GM12864 (cell line): ENCODE measurements around the gene BRD1.

Experiments used
- DNase-seq: peaks from one replicate; pipeline ENCODE4 v3.0.0-alpha.2; 2011; ENCODE audit warnings: low read depth
- H3K4me3 ChIP-seq: 2 replicates; pipeline ENCODE4 v1.5.1; 2011; ENCODE audit warnings: mild to moderate bottlenecking, low read depth, low read length, control low read depth
- CTCF ChIP-seq: IDR thresholded peaks from 2 replicates; pipeline ENCODE4 v1.5.1; 2011; ENCODE audit warnings: low read depth, mild to moderate bottlenecking, moderate library complexity, low read length, control low read depth, inconsistent platforms; ENCODE audit errors: missing control alignments

Gene BRD1

GRCh38 chr22:49848690-49849160, 21.1 kb upstream of the BRD1 start:
- H3K4me3 ChIP-seq = no peak overlapping the region

GRCh38 chr22:49847751-49848689, 20.3 kb upstream of the BRD1 start:
- no peak for DNase-seq
- no peak for TF ChIP-seq CTCF
- H3K4me3 ChIP-seq = no peak overlapping the region

More at GRCh38 chr22:49848690-49849160, 21.1 kb upstream of the BRD1 start:
- no peak for DNase-seq
- TF ChIP-seq CTCF = no peak

GRCh38 chr22:49845666-49846459, 18.2 kb upstream of the BRD1 start:
- TF ChIP-seq CTCF = no peak
- no peak for DNase-seq
- H3K4me3 ChIP-seq = no peak overlapping the region

GRCh38 chr22:49845241-49845640, 17.6 kb upstream of the BRD1 start:
- no peak for TF ChIP-seq CTCF
- DNase-seq = no peak
- H3K4me3 ChIP-seq = no peak overlapping the region

GRCh38 chr22:49838771-49839717, 11.4 kb upstream of the BRD1 start:
- H3K4me3 ChIP-seq = peak overlapping the region; percentile 17
- no peak for TF ChIP-seq CTCF
- no peak for DNase-seq

GRCh38 chr22:49833340-49834007, 5.8 kb upstream of the BRD1 start:
- DNase-seq = no peak
- TF ChIP-seq CTCF = no peak
- H3K4me3 ChIP-seq = no peak overlapping the region
